Fibroblast of skin of right biceps (primary cell): Measurements from ENCODE around the gene TATDN3.
A peak's percentile ranks its signal among the peaks of the same experiment; 100 is the strongest.
"Not testable (repeated sequence)": the region's sequence is repeated elsewhere in the genome, so short reads cannot be mapped to it uniquely, and the experiment has no call there.

Experiments
- DNase-seq: peaks from one replicate; pipeline ENCODE4 v3.0.0-alpha.2; 2013

The TATDN3 gene, protein sequence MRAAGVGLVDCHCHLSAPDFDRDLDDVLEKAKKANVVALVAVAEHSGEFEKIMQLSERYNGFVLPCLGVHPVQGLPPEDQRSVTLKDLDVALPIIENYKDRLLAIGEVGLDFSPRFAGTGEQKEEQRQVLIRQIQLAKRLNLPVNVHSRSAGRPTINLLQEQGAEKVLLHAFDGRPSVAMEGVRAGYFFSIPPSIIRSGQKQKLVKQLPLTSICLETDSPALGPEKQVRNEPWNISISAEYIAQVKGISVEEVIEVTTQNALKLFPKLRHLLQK

DNA sequence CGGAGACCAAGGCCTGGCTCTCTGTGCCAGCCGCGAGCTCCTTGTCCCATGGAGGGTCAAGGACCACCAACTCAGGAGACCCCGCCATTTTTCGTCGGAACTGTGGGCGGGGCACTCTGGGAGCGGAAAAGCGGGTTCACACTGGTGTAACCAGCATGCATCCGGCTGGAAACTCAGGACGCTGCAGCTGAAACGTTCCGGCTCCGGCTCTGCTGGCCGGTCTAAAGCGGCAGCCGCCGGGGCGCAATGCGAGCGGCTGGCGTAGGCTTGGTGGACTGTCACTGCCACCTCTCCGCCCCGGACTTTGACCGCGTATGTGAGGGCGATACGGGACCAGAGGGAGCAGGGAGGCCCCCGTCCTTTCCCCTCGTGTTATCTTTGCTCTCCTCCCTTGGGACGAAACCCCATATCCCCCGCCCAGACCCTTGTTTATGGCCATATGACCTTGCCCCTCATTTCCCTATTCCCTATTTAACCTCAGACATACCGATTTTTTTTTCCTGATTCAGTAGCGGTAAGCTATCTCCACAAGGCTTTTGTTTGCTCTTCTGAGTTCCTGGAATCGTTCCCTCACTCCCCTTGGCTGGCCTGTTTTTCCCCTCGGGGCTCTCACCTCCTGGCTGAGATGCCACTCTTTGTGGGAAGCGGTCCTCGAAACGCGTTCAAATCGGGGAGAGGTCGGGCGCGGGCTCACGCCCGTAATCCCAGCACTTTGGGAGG, at the start of gene TATDN3, which contains the start of gene NSL1:
TSS of gene TATDN3 (plus strand) at position 219 of the 720 bp plus-strand sequence. CDS start at position 247, 28 bp downstream.
TSS of gene NSL1 (minus strand) at position 102 of the 720 bp plus-strand sequence. CDS start at position 88, 14 bp downstream.
- DNase-seq, result peak; percentile 93

DNA sequence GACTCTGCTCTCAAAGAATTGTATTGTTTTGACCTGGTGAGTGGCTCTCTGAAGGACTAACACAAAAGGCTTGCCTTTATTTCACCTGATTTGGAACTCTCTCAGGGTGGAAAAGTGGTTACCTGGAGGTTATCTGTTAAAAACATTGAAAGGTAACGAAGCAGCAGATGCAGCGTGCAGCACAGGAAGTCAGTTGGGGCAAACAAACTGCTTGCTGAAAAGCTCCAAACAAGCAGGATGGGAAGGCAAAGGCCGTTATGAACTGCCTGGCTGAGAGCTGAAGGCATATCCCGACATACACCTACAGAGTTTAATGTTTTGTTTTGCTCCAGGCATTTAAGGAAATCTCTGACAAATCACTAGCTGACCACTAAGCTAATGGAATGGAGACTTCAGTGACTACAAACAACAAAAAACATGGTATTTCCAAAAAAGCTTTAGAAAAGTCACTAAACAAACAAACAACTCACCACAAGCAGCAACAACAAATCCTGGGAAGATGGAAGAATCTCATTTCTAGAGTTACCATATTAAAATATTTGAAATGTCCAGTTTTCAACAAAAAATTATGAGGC, 47.7 kb upstream of the TATDN3 start:
- no peak for DNase-seq

DNA sequence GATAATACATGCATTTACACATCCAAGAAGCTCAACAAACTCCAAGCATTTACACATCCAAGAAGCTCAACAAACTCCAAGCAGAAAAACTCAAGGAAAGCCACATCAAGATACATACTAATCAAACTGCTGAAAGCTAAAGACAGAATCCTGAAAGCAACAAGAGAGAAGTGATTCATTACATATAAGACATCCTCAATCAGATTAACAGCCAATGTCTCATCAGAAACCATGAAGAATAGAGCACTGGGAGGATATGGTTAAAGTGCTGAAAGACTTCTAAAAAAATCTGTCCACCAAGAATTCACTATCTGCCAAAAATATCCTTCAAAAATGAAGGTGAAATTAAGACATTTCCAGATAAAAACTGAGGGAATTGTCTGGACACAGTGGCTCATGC, 46.4 kb upstream of the TATDN3 start:
- DNase-seq, result no peak

DNA sequence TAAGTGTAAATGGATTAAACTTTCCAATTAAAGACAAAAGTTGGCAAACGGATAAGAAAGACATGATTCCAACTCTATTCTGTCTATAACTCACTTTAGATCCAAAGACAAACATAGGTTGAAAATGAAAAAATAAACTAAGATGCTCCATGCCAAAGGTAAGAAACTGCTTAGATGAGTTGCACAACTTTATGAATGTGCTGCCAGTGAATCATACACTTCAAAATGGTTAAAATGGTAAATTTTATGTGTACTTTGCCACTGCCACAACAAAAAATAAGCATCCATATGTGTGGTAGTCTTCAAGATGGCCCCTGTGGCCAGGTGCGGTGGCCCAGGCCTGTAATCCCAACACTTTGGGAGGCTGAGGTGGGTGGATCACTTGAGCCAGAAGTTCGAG, 45.1 kb upstream of the TATDN3 start:
- no peak for DNase-seq

DNA sequence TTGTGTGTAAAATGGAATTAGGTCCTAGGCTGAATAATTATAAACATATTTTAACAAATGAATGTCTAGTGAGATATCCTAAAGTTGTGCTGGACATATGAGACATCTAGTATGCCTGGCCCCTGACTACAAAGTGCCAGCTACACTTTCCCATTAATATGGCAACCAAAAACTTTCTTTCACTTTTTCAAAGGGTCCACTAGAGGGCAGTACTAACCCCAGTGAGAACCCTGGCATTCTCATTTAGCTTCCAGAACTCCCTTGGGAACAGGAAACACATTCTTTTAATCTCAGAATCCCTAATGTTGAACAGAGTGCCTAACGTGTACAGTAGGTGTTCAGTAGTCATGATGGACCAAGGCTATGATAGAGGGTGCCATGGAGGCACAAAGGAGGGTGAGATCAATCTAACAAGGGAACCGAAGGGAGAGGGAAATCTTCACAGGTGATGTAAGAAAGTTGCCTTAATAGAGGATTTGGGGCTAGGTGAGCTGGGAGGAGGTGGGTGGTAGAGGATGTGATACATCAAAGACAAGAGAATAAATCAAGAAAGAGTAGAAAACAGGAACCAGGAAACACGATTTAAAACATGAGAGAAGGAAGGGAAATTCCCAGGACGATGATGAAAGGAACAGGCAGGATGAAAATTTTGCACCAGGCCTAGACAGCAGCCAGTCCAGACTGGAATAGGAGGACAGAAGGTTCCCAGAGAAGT, 41.7 kb upstream of the TATDN3 start:
- DNase-seq, result peak; percentile 84

DNA sequence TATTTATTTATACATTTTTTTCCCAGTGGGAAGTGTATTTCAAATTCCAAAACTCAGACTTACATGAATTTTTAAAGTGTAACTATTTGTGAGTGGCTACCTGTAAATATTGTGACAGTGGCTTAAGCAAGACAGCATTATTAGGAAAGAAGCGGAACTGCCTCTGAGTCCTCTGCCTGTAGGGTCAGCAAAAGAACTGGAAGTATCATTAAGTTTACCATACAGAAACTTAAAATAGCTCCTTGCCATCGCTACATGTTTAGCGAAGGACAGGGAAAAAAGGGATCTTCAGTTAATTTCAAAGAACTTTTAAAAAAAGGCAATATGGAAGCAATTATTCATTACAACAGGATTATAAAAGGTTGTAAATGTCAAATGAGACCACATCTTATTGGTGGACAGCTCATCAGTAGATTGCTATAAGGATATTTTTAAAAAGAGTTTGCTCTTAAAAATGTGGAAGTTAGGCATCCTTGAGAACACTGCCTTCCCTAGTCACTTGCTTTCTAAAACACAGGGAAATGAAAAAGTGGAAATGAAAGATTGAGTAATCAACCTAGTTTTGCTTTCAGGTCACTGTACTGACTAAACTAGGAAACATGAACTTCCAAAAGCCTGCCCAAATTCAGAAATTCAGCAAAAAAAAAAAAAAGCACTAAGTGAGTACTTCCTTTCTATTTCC, 39.3 kb upstream of the TATDN3 start:
- peak; percentile 16 for DNase-seq

DNA sequence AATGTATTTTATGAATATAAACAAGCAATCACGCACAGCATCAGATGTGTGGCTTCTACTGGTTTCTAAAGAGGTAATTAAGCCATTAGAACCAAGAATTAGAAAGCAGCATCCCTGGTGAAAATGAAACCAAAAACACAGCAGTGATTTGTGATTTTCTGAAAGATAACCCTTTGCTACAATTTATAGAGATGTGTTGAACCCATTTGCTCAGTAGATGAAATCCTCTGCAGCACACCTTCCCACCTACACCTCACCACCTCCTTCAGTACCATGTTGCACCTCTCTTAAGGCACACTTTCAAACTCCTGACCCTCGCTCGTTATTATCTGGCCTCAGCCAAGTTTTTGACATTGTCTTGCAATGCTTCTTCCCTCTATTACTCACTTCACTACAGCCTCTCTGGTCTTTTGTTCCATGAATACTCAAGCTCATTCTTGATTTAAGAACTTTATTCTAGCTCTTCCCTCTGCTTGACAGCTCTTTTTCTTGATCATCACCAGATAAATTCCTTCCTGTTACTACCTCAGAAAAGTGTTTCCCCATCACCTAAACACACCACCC, 38.7 kb upstream of the TATDN3 start:
- no peak for DNase-seq

DNA sequence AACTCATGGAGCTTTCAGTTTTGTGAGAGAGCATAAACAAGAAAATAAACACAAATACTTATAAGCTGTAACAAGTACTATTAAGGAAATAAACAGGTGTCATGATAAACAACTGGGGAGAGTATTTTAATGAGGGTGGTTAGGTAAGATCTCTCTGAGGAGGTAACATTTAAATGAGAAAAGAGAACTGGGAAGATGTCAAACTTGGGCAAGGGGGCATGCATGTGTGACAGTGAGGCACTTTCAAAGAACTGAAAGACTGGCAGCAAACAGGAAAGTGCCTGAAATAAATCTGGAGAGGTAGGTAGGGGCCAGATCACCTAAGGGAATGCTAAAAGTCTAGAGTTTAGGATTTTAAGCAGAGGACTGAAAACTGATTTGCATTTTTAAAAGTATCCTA, 37.9 kb upstream of the TATDN3 start:
- no peak for DNase-seq

DNA sequence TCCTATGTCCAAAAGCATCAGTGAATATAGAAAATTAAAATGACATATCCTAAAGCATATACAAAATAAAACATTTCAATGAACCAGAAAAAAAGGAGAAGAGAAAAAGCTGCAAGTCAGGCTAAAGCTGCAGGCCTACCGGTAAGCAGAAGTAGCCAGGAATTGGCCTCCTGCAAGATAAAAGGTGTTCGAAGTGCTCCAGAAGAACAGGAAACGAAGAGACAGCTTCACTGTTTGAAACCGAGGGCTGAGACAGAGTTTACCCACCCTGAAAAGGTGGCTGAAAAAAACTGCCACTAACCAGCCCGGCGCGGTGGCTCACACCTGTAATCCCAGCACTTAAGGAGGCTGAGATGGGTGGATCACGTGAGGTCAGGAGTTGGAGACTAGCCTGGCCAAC, 37.5 kb upstream of the TATDN3 start:
- DNase-seq, result no peak

DNA sequence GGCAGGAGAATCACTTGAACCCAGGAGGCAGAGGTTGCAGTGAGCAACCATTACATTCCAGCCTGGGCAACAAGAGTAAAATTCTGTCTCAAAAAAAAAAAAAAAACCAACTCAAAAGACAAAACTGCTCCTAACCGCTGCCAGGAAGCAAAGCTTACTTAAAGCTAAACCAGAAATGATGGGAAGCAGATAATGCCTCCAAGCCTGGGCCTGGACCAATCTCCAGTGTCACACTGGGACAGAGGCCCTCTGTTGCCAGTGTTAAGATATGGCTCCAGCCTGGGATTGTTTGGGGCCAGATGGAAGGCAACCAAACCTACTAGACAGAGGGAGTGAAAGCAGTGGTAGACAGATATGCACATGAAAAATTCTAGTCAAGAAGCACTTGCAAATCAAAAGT, 37.0 kb upstream of the TATDN3 start:
- no peak for DNase-seq

DNA sequence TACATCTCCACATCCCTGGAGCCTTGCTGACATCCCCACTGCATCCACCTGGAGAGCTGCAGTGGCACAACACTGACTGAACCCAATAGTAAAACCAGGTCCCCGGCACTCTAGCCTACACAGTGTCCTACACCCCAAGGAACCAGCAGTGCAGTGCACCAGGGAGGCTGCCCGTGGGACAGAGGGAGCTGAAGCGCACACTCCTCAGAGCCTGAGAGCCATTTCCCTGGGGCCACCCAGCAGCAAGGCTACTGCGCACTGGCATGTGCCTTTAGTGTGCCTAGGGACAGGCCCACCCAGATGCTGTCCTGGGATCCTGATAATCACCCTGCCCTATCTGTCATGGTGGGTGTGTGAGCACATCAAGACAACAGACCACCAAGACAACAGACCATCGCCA, 32.0 kb upstream of the TATDN3 start:
- no peak for DNase-seq

DNA sequence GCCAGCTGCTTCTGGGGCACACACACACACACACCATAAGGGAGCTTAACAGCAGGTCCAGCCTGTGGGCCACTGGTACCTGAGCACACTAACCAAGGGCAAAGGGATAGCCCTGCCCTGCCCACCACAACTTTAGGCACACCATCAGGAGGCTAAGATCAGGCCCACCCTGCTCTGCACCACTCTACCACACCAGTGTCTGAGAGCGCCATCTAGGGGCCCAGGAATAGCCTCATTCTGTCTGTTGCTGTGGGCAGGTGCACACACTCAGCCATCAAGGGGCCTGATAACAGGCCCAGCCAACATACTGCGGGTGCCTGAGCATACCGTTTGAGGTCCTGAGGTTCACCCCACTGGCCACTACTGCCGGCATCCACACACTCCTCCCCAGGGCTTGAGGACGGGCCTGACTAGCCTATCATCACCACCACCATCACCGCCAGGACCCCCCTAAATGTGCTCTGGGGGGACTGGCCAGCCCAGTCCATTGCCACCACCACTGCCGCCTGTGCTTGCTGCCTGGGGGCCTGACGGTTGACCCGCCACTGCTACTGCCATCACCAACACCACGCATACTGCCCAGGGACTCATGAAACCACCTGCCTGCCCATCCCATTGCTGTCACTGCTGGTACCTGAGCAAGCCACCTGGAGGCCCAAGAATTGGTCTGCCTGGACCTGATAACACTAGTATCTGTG, 31.4 kb upstream of the TATDN3 start:
- no peak for DNase-seq

DNA sequence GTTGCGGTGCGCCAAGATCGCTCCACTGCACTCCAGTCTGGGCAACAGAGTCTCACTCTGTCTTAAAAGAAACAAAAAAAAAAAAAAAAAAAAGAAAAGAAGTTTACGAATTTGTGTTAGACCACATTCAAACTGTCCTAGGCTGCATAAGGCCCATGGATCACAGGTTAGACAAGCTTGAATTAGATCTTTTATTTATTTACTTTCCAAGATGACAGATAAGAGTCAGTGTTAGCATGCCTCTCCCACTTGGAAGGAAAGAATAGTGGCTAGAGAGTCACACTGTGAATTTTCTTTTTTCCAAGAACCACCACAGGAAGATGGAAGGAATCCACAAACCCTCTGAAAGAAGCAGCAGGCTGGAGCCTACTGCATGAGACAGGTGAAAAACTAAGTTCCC, 29.5 kb upstream of the TATDN3 start:
- DNase-seq, result no peak

DNA sequence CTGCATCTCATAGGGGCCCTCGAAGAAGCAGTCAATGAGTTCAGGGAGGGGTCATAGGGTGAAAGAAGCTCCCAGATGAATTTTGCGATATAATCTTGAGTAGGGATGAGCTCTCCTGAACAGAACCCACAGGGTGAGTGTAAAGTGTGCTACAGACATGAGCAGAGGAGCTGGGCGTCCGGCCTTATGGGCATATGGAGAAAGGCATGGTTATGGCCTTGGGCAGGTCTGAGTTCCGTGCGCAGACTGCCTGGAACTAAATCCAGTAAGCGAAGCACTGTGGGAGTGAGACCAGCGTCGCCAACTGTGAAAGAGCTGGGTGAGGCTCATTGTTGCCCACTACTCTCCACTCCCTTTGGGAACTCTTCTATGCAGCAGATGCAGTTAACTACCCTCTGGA, 28.9 kb upstream of the TATDN3 start:
- no peak for DNase-seq

DNA sequence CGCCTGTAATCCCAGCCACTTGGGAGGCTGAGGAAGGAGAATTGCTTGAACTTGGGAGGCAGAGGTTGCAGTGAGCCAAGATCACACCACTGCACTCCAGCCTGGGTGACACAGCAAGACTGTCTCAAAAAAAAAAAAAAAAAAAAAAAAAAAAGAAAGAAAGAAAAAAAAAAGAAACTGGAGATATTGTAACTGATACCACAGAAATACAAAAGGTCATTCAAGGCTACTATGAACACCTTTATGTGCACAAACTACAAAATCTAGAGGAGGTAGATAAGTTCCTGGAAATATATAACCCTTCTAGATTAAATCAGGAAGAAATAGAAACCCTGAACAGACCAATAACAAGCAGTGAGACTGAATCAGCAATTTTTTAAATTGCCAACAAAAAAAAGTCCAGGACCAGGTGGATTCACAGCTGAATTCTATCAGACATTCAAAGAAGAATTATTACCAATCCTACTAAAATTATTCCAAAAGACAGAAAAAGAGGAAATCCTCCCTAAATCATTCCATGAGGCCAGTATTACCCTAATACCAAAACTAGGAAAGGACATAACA, 26.9 kb upstream of the TATDN3 start:
- DNase-seq, result not testable (repeated sequence)

DNA sequence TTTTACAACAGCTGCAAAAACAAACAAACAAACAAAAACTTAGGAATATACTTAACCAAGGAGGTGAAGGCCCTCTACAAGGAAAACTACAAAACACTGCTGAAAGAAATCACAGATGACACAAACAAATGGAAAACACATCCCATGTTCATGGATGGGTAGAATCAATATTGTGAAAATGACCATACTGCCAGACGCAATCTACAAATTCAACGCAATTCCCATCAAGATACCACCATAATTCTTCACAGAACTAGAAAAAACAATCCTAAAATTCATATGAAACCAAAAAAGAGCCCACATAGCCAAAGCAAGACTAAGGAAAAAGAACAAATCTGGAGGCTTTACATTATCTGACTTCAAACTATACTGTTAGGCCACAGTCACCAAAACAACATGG, 24.9 kb upstream of the TATDN3 start:
- not testable (repeated sequence) for DNase-seq

DNA sequence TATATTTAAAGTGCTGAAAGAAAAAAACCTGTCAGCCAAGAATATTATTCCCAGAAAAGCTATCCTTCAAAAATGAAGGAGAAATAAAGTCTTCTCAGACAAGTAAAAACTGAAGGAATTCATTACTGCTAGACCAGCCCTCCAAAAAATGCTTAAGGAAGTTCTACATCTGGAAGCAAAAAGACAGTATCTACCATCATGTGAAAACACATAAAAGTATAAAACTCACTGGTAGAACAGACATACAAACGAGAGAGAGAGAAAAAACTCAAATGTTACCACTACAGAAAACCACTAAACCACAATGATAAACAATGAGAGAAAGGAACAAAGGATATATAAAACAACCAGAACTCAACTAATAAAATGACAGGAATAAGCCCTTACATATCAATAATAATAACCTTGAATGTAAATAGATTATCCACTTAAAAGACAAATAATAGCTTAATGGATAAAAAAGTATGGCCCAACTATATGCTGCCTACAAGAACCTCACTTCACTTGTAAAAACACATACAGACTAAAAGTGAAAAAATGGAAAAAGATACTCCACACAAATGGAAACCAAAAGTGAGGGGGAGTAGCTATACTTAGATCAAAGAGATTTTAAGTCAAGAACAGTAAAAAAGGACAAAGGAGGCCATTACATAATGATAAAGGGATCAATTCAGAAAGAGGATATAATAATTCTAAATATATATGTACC, 22.1 kb upstream of the TATDN3 start:
- no peak for DNase-seq

DNA sequence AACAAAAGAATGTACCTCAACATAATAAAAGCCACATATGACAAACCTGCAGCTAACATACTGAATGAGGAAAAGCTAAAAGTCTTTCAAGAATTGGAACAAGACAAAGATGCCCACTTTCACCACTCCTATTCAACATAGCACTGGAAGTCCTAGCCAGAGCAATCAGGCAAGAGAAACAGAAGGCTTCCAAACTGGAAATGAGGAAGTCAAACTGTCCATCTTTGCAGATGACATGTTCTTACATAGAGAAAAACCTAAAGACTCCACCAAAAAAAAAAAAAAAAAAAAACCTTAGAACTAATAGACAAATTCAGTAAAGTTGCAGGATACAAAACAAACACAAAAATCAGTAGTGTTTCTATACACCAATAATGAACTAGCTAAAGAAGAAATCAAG, 20.4 kb upstream of the TATDN3 start:
- no peak for DNase-seq

DNA sequence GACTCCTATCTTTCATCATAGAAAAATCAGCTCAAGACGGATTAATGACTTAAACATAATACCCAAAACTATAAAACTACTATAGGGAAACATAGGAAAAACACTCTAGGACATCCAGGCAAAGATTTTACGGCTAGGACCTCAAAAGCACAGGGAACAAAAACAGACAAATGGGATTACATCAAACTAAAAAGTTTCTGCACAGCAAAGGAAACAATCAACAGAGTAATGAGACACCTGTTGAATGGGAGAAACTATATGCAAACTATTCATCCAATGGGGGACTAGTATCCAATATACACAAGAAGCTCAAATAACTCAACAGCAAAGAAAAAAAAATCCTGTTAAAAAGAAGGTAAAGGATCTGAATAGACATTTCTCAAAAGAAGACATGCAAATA, 18.7 kb upstream of the TATDN3 start:
- no peak for DNase-seq

DNA sequence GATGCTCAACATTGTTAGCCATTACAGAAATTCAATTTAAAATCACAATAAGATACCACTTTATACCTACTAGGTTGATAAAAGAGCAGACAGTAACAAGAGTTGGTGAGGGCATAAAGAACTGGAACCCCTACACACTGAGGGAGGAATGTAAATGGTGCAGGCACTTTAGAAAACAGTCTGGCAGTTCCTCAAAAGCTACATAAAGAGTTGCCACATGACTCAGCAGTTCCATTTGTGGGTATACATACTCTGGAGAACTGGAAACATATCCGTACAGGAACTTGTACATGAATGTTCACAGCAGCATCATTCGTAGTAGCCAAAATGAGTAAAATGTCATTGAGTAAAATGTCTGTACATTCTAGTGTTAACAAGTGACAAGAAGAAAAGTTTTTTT, 17.1 kb upstream of the TATDN3 start:
- peak; percentile 41 for DNase-seq

DNA sequence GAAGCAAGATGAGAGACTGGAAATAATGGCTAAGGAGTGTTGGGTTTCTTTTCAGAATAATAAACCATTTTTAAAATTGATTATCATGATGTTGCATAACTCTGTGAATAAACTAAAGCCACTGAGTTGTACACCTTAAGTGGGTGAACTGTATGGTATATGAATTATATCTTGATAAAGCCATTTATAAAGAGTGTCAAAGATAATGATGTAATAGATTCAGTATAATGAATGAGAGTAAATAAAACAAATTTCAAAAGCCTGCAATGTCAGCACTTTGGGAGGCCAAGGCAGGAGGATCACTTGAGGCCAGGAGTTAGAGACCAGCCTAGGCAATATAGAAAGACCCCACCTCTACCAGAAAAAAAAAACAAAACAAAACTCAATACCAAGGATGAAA, 16.5 kb upstream of the TATDN3 start:
- DNase-seq, result no peak
